ENCODE measurements around the gene FAM168B. TPM values are rescaled to one million over a fixed set of nuclear protein-coding genes. Genes with fewer than 3 reads are reported as not detected.

Gene FAM168B
- total and polyA plus RNA-seq, 10 of the 15 experiments (the other 5 are each of a cell fraction or from before 2014, with no cell fraction given): 3.5 to 77.3 (median 45.9) TPM

- TF ChIP-seq USF2 (IDR thresholded peaks at IDR 0.05; ENCODE audit: borderline replicate concordance, low read depth, low read length): no peak
- TF ChIP-seq SMAD5 (IDR thresholded peaks at IDR 0.05; ENCODE audit: low read depth): no peak
Measured at GRCh38 chr2:131035826-131036231, 57.4 kb downstream of the FAM168B start (continued).

- ATAC-seq (no peak), DNase-seq (ENCODE audit: low read depth, low spot score) (no peak), FAIRE-seq (no peak)
- TF ChIP-seq LARP7 (IDR thresholded peaks at IDR 0.05): no peak
- TF ChIP-seq RAD51 (IDR thresholded peaks at IDR 0.05): no peak
- TF ChIP-seq GATAD2B (conservative IDR thresholded peaks at IDR 0.05; ENCODE audit: low read depth): no peak
- no peak for TF ChIP-seq NFXL1 (IDR thresholded peaks at IDR 0.05; ENCODE audit: borderline replicate concordance)
- no peak for TF ChIP-seq BCL11A (IDR thresholded peaks at IDR 0.05; ENCODE audit: low read depth, low read length)
- TF ChIP-seq IRF5 (IDR thresholded peaks at IDR 0.05; ENCODE audit: borderline replicate concordance): no peak
- no peak for TF ChIP-seq CUX1 (IDR thresholded peaks at IDR 0.05; ENCODE audit: insufficient replicate concordance, low read depth, low read length)
- TF ChIP-seq CHD2 (IDR thresholded peaks at IDR 0.05; ENCODE audit: borderline replicate concordance, low read depth, low read length): no peak
- no peak for TF ChIP-seq E4F1 (IDR thresholded peaks at IDR 0.05; ENCODE audit: borderline replicate concordance, partially characterized antibody)
- TF ChIP-seq FOXK2 (IDR thresholded peaks at IDR 0.05): no peak
- no peak for TF ChIP-seq SRF (IDR thresholded peaks at IDR 0.05; ENCODE audit: low read depth in 2 of 2, low read length in 2 of 2)
- Histone ChIP-seq H3K4me3 (no peak overlapping the region), H2AFZ (ENCODE audit: control insufficient read depth, low read depth, low read length) (no peak overlapping the region), H4K20me1 (ENCODE audit: control insufficient read depth, insufficient read depth) (peaks cover 3% of the 10 kb centered on the region; the same call in 1 of the 2 replicates), H3K4me2 (ENCODE audit: control insufficient read depth, insufficient read depth) (no peak overlapping the region), H3K9ac (ENCODE audit: control insufficient read depth, insufficient read depth, low read length) (no peak overlapping the region), H3K79me2 (ENCODE audit: control insufficient read depth, insufficient read depth, low read length) (no peaks in the 10 kb centered on the region), H3K4me1 (ENCODE audit: control insufficient read depth, insufficient read depth, low read length) (no peaks in the 10 kb centered on the region), H3K27ac (ENCODE audit: control insufficient read depth, insufficient read depth) (no peak overlapping the region), H3K36me3 (ENCODE audit: control insufficient read depth in 2 of 2, insufficient read depth in 2 of 2, low read length in 1 of 2) (no peaks in the 10 kb centered on the region), H3K27me3 (replicated peaks in 1 of 2; ENCODE audit: control insufficient read depth in 2 of 2, insufficient read depth in 2 of 2, low read length in 1 of 2) (peaks cover 2% of the 10 kb centered on the region in 2 experiments; a peak in 2 of 4 replicates), H3K9me3 (replicated peaks; ENCODE audit: control insufficient read depth, insufficient read depth, low read length) (no peaks in the 10 kb centered on the region)
- intact Hi-C loops (cut with micrococcal nuclease; ENCODE audit: unreplicated experiment): no loop called here
- SMC1A ChIA-PET (ENCODE audit: uncharacterized antibody, unreplicated experiment): no interaction called here
- RAD21 ChIA-PET (ENCODE audit: unreplicated experiment): no interaction called here
- POLR2A ChIA-PET: no interaction called here
- CTCF ChIA-PET: no interaction called here
- BruUV-seq (replicated peaks): no TSS peak
- in situ Hi-C loops (cut with MboI): no loop called here
- WGBS (ENCODE audit: insufficient coverage, insufficient replicate concordance, low lambda C conversion rate, missing lambda C conversion rate): 30% methylated on average over 47 of the region's 65 CpGs
Measured at GRCh38 chr2:131035112-131035825, 58.0 kb downstream of the FAM168B start.
